ENCODE data around the gene NAV2.

Gene NAV2

GRCh38 chr11:19842505-19842904, 129.9 kb downstream of the NAV2 start:
- no peak for DNase-seq

GRCh38 chr11:19843079-19843478, 130.4 kb downstream of the NAV2 start:
- DNase-seq = no peak

GRCh38 chr11:19844012-19844411, 131.4 kb downstream of the NAV2 start:
- DNase-seq = no peak

GRCh38 chr11:19844806-19845205, 132.2 kb downstream of the NAV2 start:
- DNase-seq = no peak

GRCh38 chr11:19845626-19846025, 133.0 kb downstream of the NAV2 start:
- no peak for DNase-seq

GRCh38 chr11:19846654-19847305, 134.1 kb downstream of the NAV2 start:
- DNase-seq = no peak

- no peak for DNase-seq
These were observed 135.6 kb downstream of the NAV2 start for GRCh38 chr11:19848219-19848618.

GRCh38 chr11:19849107-19849789, 136.6 kb downstream of the NAV2 start:
- no peak for DNase-seq

GRCh38 chr11:19849947-19850593, 137.4 kb downstream of the NAV2 start:
- no peak for DNase-seq

- DNase-seq = no peak
These were observed 139.7 kb downstream of the NAV2 start for GRCh38 chr11:19852288-19852687.

- DNase-seq = no peak
These were observed 140.4 kb downstream of the NAV2 start for GRCh38 chr11:19853016-19853415.

- DNase-seq = no peak
These were observed 141.3 kb downstream of the NAV2 start for GRCh38 chr11:19853920-19854319.

GRCh38 chr11:19861171-19861570, 148.5 kb downstream of the NAV2 start:
- DNase-seq = no peak

GRCh38 chr11:19862091-19862490, 149.5 kb downstream of the NAV2 start:
- DNase-seq = no peak

GRCh38 chr11:19864141-19865140, 151.8 kb downstream of the NAV2 start:
- no peak for DNase-seq

- DNase-seq = no peak
These were observed 153.4 kb downstream of the NAV2 start for GRCh38 chr11:19866037-19866436.

GRCh38 chr11:19866521-19866920, 153.9 kb downstream of the NAV2 start:
- no peak for DNase-seq

GRCh38 chr11:19867064-19867463, 154.4 kb downstream of the NAV2 start:
- no peak for DNase-seq

GRCh38 chr11:19868281-19868821, 155.7 kb downstream of the NAV2 start:
- no peak for DNase-seq

GRCh38 chr11:19868871-19869270, 156.2 kb downstream of the NAV2 start:
- DNase-seq = no peak

GRCh38 chr11:19869466-19869865, 156.8 kb downstream of the NAV2 start:
- DNase-seq = no peak

GRCh38 chr11:19869946-19870589, 157.4 kb downstream of the NAV2 start:
- no peak for DNase-seq

Measured in CD4-positive, alpha-beta T cell treated with Interleukin-4 for 1 hour (primary cell).